Measurements from ENCODE around the gene PALLD. TPM values are rescaled to one million over a fixed set of nuclear protein-coding genes. Genes with fewer than 3 reads are reported as not detected.

The PALLD gene
- total RNA-seq, 4 donors from 2014 or later = 1,036 to 2,270 (median 2,202) TPM

GRCh38 chr4:168793542-168793941 lies 296.7 kb downstream of the PALLD start:
- Histone ChIP-seq H3K4me3 (no peak overlapping the region), H3K36me3 (no peaks in the 10 kb centered on the region), H3K9me3 (no peaks in the 10 kb centered on the region), H3K27me3 (no peaks in the 10 kb centered on the region), H3K4me1 (peaks cover 0 to 16% (median 3%) of the 10 kb centered on the region in 3 donors), H3K27ac (no peak overlapping the region)
- no peak for ATAC-seq
- no peak for TF ChIP-seq POLR2A (IDR thresholded peaks at IDR 0.05)
- no peak for TF ChIP-seq EP300 (IDR thresholded peaks at IDR 0.05)
- TF ChIP-seq POLR2AphosphoS5 (IDR thresholded peaks at IDR 0.05) = no peak
- TF ChIP-seq CTCF (IDR thresholded peaks at IDR 0.05) = no peak
- 81 to 96% methylated on average over 3 to 5 of the region's 5 CpGs for WGBS, 2 donors (ENCODE audit: low coverage in 1 of 2)

- TF ChIP-seq POLR2AphosphoS5 (IDR thresholded peaks at IDR 0.05) (no peak), CTCF (IDR thresholded peaks at IDR 0.05) (no peak), EP300 (IDR thresholded peaks at IDR 0.05) (no peak), POLR2A (IDR thresholded peaks at IDR 0.05) (no peak)
- WGBS, 2 donors (ENCODE audit: low coverage in 1 of 2) = 87 to 96% methylated on average over 3 to 12 of the region's 20 CpGs
- H3K27ac ChIP-seq = no peak overlapping the region
Observed at GRCh38 chr4:168794092-168794707, 297.3 kb downstream of the PALLD start.

DNA sequence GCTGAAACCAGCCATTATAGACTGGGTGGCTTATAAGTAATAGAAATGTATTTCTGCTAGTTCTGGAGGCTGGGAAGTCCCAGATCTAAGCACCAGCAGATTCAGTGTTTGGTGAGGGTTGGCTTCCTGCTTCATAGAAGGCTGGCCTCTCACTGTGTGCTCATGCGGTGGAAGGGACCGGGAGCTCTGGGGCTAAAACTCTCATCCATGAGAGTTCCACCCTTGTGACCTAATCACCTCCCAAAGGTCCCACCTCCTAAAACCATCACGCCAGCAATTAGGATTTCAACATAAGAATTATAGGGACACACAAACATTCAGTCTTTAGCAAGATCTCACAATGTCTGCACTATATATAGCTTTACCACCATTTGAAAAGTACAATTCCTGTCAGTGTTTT lies 298.0 kb downstream of the PALLD start:
- no peaks in the 10 kb centered on the region for H3K9me3 ChIP-seq
- H3K4me1 ChIP-seq = peaks cover 0 to 16% (median 3%) of the 10 kb centered on the region in 3 donors
- no peak overlapping the region for H3K27ac ChIP-seq
- H3K4me3 ChIP-seq = no peak overlapping the region
- TF ChIP-seq CTCF (IDR thresholded peaks at IDR 0.05) = no peak
- no peak for TF ChIP-seq POLR2AphosphoS5 (IDR thresholded peaks at IDR 0.05)
- TF ChIP-seq EP300 (IDR thresholded peaks at IDR 0.05) = no peak
- no peak for TF ChIP-seq POLR2A (IDR thresholded peaks at IDR 0.05)
- H3K36me3 ChIP-seq = no peaks in the 10 kb centered on the region
- no peak for ATAC-seq
- WGBS, 2 donors (ENCODE audit: low coverage in 1 of 2) = 40% methylated on average over 1 of the region's 3 CpGs; no CpG with 5 or more reads in 1 of the 2 donors
- no peaks in the 10 kb centered on the region for H3K27me3 ChIP-seq

More at GRCh38 chr4:168794092-168794707, 297.3 kb downstream of the PALLD start:
- no peak overlapping the region for H3K4me3 ChIP-seq
- no peak for ATAC-seq
- H3K36me3 ChIP-seq = no peaks in the 10 kb centered on the region
- H3K4me1 ChIP-seq = peaks cover 0 to 16% (median 3%) of the 10 kb centered on the region in 3 donors
- no peaks in the 10 kb centered on the region for H3K9me3 ChIP-seq
- H3K27me3 ChIP-seq = no peaks in the 10 kb centered on the region

DNA sequence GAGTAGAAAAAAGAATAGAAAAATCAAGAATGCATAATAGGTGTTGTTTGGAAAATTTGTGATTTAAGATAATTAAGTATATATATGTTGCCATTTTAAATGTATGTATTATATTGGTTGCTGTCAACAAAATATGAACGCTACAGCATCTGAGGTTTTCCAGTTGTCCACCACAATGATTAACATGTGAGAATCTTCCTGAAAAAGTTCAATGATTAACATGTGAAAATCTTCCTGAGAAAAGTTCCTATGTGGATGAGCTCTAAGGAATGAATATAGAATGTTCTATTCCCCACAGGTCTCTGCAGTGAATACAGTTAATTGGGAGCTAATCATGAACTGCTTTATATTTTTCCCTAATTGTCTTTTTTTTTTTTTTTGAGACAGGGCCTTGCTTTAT lies 298.5 kb downstream of the PALLD start:
- Histone ChIP-seq H3K27me3 (no peaks in the 10 kb centered on the region), H3K9me3 (no peaks in the 10 kb centered on the region), H3K27ac (no peak overlapping the region), H3K4me1 (peaks cover 0 to 16% (median 3%) of the 10 kb centered on the region in 3 donors), H3K4me3 (no peak overlapping the region), H3K36me3 (no peaks in the 10 kb centered on the region)
- 91 to 100% methylated on average over 1 of the region's 1 CpG for WGBS, 2 donors (ENCODE audit: low coverage in 1 of 2)
- ATAC-seq = no peak
- TF ChIP-seq POLR2AphosphoS5 (IDR thresholded peaks at IDR 0.05) = no peak
- TF ChIP-seq CTCF (IDR thresholded peaks at IDR 0.05) = no peak
- TF ChIP-seq EP300 (IDR thresholded peaks at IDR 0.05) = no peak
- TF ChIP-seq POLR2A (IDR thresholded peaks at IDR 0.05) = no peak

Data from gastroesophageal sphincter (tissue), 4 donors.